H1 (cell line): ENCODE measurements around the gene BTNL2. TPM values are rescaled to one million over a fixed set of nuclear protein-coding genes. Genes with fewer than 3 reads are reported as not detected.
A peak's percentile ranks its signal among the peaks of the same experiment; 100 is the strongest.

Experiments used
- CTCF ChIA-PET: fragments of 300-600 bp; sonication (Branson Sonifier 250); formaldehyde crosslinking; loops from one replicate; lab custom pipeline; 2021; ENCODE audit not compliant: partially characterized antibody; lab: Charles Lee
- POLR2A ChIA-PET: fragments of 300-600 bp; sonication (Branson Sonifier 250); formaldehyde crosslinking; loops from one replicate; lab custom pipeline; 2021; ENCODE audit warnings: inconsistent platforms; ENCODE audit not compliant: partially characterized antibody; lab: Charles Lee
- DNase-seq, 2 experiments: peaks; one replicate each; pipeline versions ENCODE4 v3.0.0 to v3.0.0-alpha.2; 2010 to 2022; ENCODE audit warnings: low spot score in 2 of 2, low read depth in 1 of 2, mixed read lengths in 1 of 2
- FAIRE-seq: peaks from 2 replicates; lab custom pipeline; 2011; peaks lifted over from hg19 to GRCh38; lab: Jason Lieb, UNC
- H2AFZ ChIP-seq: 2 replicates; pipeline ENCODE4 v1.8.1; 2012; ENCODE audit warnings: low read length, inconsistent platforms
- H2AK5ac ChIP-seq: 2 replicates; pipeline ENCODE4 v1.6.1; 2013; ENCODE audit warnings: low read depth, low read length
- H2BK120ac ChIP-seq: replicated peaks from 2 replicates; pipeline ENCODE3; 2013; ENCODE audit warnings: low read depth, low read length, inconsistent platforms
- H2BK12ac ChIP-seq: 2 replicates; pipeline ENCODE4 v1.6.1; 2013; ENCODE audit warnings: low read depth, low read length
- H2BK15ac ChIP-seq: 2 replicates; pipeline ENCODE4 v1.6.1; 2013; ENCODE audit warnings: low read length
- H2BK20ac ChIP-seq: 2 replicates; pipeline ENCODE4 v1.6.1; 2013; ENCODE audit warnings: low read length
- H2BK5ac ChIP-seq: 2 replicates; pipeline ENCODE4 v1.6.1; 2013; ENCODE audit warnings: low read depth, low read length
- H3K14ac ChIP-seq: 2 replicates; pipeline ENCODE4 v1.6.1; 2013; ENCODE audit warnings: inconsistent platforms; ENCODE audit not compliant: insufficient read length
- H3K18ac ChIP-seq: 2 replicates; pipeline ENCODE4 v1.6.1; 2013; ENCODE audit warnings: low read length; ENCODE audit errors: extremely low read depth
- H3K23ac ChIP-seq: 2 replicates; pipeline ENCODE4 v1.6.1; 2013; ENCODE audit warnings: inconsistent platforms; ENCODE audit not compliant: insufficient read length
- H3K23me2 ChIP-seq: 2 replicates; pipeline ENCODE4 v1.6.1; 2013; ENCODE audit warnings: low read depth, low read length
- H3K27ac ChIP-seq: 2 replicates; pipeline ENCODE4 v1.6.1; 2011; ENCODE audit warnings: low read depth, low read length, inconsistent platforms
- H3K27me3 ChIP-seq, 4 experiments: replicated peaks in 1 of 4; 1 replicate in 1 of 4; 2 replicates in 3 of 4; pipeline versions ENCODE4 v1.6.1 to v1.8.1; 2011 to 2013; ENCODE audit warnings: low read length in 3 of 4, mild to moderate bottlenecking in 3 of 4, inconsistent platforms in 2 of 4, mixed read lengths in 2 of 4, moderate library complexity in 1 of 4; ENCODE audit not compliant: control insufficient read depth in 3 of 4, insufficient read depth in 3 of 4; ENCODE audit errors: extremely low read depth in 1 of 4
- H3K36me3 ChIP-seq, 4 experiments: 2 replicates each; pipeline versions ENCODE4 v1.6.1 to v1.8.1; 2011 to 2013; ENCODE audit warnings: mild to moderate bottlenecking in 4 of 4, low read length in 3 of 4, moderate library complexity in 2 of 4, control low read depth in 1 of 4, inconsistent platforms in 1 of 4; ENCODE audit not compliant: insufficient read depth in 4 of 4, control insufficient read depth in 2 of 4
- H3K4ac ChIP-seq: replicated peaks from 2 replicates; pipeline ENCODE3; 2013; ENCODE audit warnings: low read length, low read depth, mixed read lengths, inconsistent platforms; ENCODE audit not compliant: insufficient read length
- H3K4me1 ChIP-seq, 4 experiments: replicated peaks in 1 of 4; 1 replicate in 1 of 4; 2 replicates in 3 of 4; pipeline versions ENCODE4 v1.6.1 to v1.8.1; 2011 to 2013; ENCODE audit warnings: low read length in 3 of 4, inconsistent platforms in 2 of 4, mixed read lengths in 1 of 4; ENCODE audit not compliant: insufficient read depth in 4 of 4, control insufficient read depth in 3 of 4
- H3K4me2 ChIP-seq, 2 experiments: 2 replicates each; pipeline versions ENCODE4 v1.6.1 to v1.8.1; 2011 to 2013; ENCODE audit warnings: low read depth in 2 of 2, low read length in 2 of 2, control low read depth in 1 of 2, inconsistent platforms in 1 of 2, mild to moderate bottlenecking in 1 of 2; ENCODE audit not compliant: insufficient read depth in 1 of 2
- H3K4me3 ChIP-seq, 4 experiments: fragments of 200-600, 300-600 bp in 1 of 4; sonication (generic), shearing (Covaris generic), sonication (Bioruptor Twin) in 1 of 4; 2 replicates each; pipeline versions ENCODE4 v1.5.1 to v1.8.1; 2011 to 2016; ENCODE audit warnings: low read length in 4 of 4, low read depth in 3 of 4, control low read depth in 2 of 4, inconsistent platforms in 2 of 4, mild to moderate bottlenecking in 2 of 4, mixed read lengths in 1 of 4, moderate library complexity in 1 of 4; ENCODE audit not compliant: insufficient read depth in 2 of 4; ENCODE audit errors: extremely low read depth in 1 of 4
- H3K56ac ChIP-seq: replicated peaks from 2 replicates; pipeline ENCODE3; 2013; ENCODE audit warnings: low read depth, mild to moderate bottlenecking, mixed read lengths, low read length, inconsistent platforms; ENCODE audit not compliant: insufficient read length
- H3K79me1 ChIP-seq: 2 replicates; pipeline ENCODE4 v1.6.1; 2013; ENCODE audit warnings: low read depth, low read length, control low read depth
- H3K79me2 ChIP-seq, 2 experiments: 2 replicates each; pipeline versions ENCODE4 v1.6.1 to v1.8.1; 2012 to 2013; ENCODE audit warnings: low read length in 2 of 2, mild to moderate bottlenecking in 2 of 2, inconsistent platforms in 1 of 2; ENCODE audit not compliant: insufficient read depth in 2 of 2, control insufficient read depth in 1 of 2
- H3K9ac ChIP-seq, 4 experiments: replicated peaks in 1 of 4; 1 replicate in 1 of 4; 2 replicates in 3 of 4; pipeline versions ENCODE4 v1.6.1 to v1.8.1; 2011 to 2013; ENCODE audit warnings: low read depth in 3 of 4, low read length in 3 of 4, control low read depth in 2 of 4, mild to moderate bottlenecking in 2 of 4, moderate library complexity in 2 of 4, inconsistent platforms in 1 of 4; ENCODE audit errors: extremely low read depth in 1 of 4
- H3K9me3 ChIP-seq, 2 experiments: 2 replicates each; pipeline versions ENCODE4 v1.6.1 to v1.8.1; 2012 to 2013; ENCODE audit warnings: mild to moderate bottlenecking in 2 of 2, moderate library complexity in 2 of 2, control low read depth in 1 of 2, inconsistent platforms in 1 of 2, low read depth in 1 of 2, low read length in 1 of 2, mixed read lengths in 1 of 2; ENCODE audit not compliant: insufficient read depth in 2 of 2
- H4K20me1 ChIP-seq, 2 experiments: replicated peaks in 1 of 2; 2 replicates each; pipeline versions ENCODE3 to v1.8.1; 2011 to 2013; ENCODE audit warnings: inconsistent platforms in 2 of 2, low read length in 2 of 2, mild to moderate bottlenecking in 1 of 2; ENCODE audit not compliant: insufficient read depth in 2 of 2, control insufficient read depth in 1 of 2
- H4K5ac ChIP-seq: 2 replicates; pipeline ENCODE4 v1.6.1; 2013; ENCODE audit warnings: low read length, low read depth, mixed read lengths, inconsistent platforms; ENCODE audit not compliant: insufficient read length
- H4K8ac ChIP-seq: 2 replicates; pipeline ENCODE4 v1.8.0; 2013; ENCODE audit warnings: mild to moderate bottlenecking, moderate library complexity, low read length, inconsistent platforms; ENCODE audit not compliant: insufficient read depth; ENCODE audit errors: extremely low read depth
- H4K91ac ChIP-seq: replicated peaks from 2 replicates; pipeline ENCODE3; 2013; ENCODE audit warnings: low read length, mixed read lengths, inconsistent platforms; ENCODE audit not compliant: insufficient read length
- CBX5 ChIP-seq: fragments of 300-800, 300-1000 bp; sonication (generic); IDR thresholded peaks from 2 replicates; pipeline ENCODE4 v1.7.1; 2016; ENCODE audit warnings: antibody characterized with exemption, low read length, low read depth
- CHD2 ChIP-seq: IDR thresholded peaks from 2 replicates; pipeline ENCODE4 v1.6.1; 2012; ENCODE audit warnings: low read length, improper control_type of control experiment
- CREB1 ChIP-seq: IDR thresholded peaks from 2 replicates; pipeline ENCODE4 v1.6.1; 2012; ENCODE audit warnings: inconsistent platforms
- RFX5 ChIP-seq: IDR thresholded peaks from 2 replicates; pipeline ENCODE4 v1.6.1; 2011; ENCODE audit warnings: low read depth, low read length, improper control_type of control experiment, borderline replicate concordance
- RXRA ChIP-seq: IDR thresholded peaks from 2 replicates; pipeline ENCODE4 v1.6.1; 2011; ENCODE audit warnings: low read depth, mild to moderate bottlenecking, low read length, moderate library complexity; ENCODE audit not compliant: insufficient read depth
- SP1 ChIP-seq: IDR thresholded peaks from 2 replicates; pipeline ENCODE4 v1.6.1; 2011; ENCODE audit warnings: low read depth, low read length
- TAF1 ChIP-seq: IDR thresholded peaks from 2 replicates; pipeline ENCODE4 v1.6.1; 2011; ENCODE audit warnings: mild to moderate bottlenecking, low read depth, low read length
- WGBS, 2 experiments: shearing (Covaris generic) in 1 of 2; methylation state at CpG; one replicate each; pipeline versions ENCODE4 v1.1.6 to v1.1.7; 2013 to 2015; ENCODE audit warnings: low lambda C conversion rate in 2 of 2, mixed read lengths in 2 of 2, inconsistent platforms in 1 of 2, low coverage in 1 of 2, missing lambda C conversion rate in 1 of 2; ENCODE audit not compliant: insufficient replicate concordance in 2 of 2, insufficient coverage in 1 of 2, insufficient read length in 1 of 2; ENCODE audit errors: extremely low coverage in 1 of 2, missing lambda C conversion rate in 1 of 2; 5-methylcytosine and 5-hydroxymethylcytosine counted together
- polyA plus RNA-seq, 7 experiments: library from polyadenylated mRNA; depleted of rRNA in 3 of 7; stranded (reverse) in 5 of 7; unstranded in 2 of 7; fragments of >200 nt in 5 of 7; fragments of 200-250 nt in 2 of 7; gene quantifications; 1 replicate in 5 of 7; 2 replicates in 1 of 7; 4 replicates in 1 of 7; pipeline versions ENCODE4 v1.2.1 to v1.2.3, GENCODE V29; 2011 to 2013; ENCODE audit warnings: missing spikeins in 2 of 7, mixed read lengths in 2 of 7
- total RNA-seq: library from RNA; stranded (reverse); fragmentation: NEBNext Ultra II Directional; extraction: Animal tissue kit (Norgen Biotek cat#: 25700); gene quantifications from 2 replicates; pipeline ENCODE4 v1.2.1, GENCODE V29; 2021

Gene BTNL2
- total and polyA plus RNA-seq, 2 of the 8 experiments (the other 6 are each of a cell fraction or from before 2014, with no cell fraction given), result not detected

GRCh38 chr6:32439602-32440214, 32.7 kb upstream of the BTNL2 start, which contains the start of gene HLA-DRA:
HLA-DRA (plus strand) TSS chr6:32439887; CDS start chr6:32439951, 64 bp downstream.
- H3K9me3 ChIP-seq, result peaks cover 0 to 2% of the 10 kb centered on the region in 2 experiments; a peak in 1 of 4 replicates
- no peak within 1 kb of the TSS for H2BK12ac ChIP-seq
- H3K23me2 ChIP-seq, result no peaks in the 10 kb centered on the region
- 40% methylated on average over 9 of the region's 9 CpGs; no CpG with 5 or more reads in 1 of the 2 experiments for WGBS, 2 experiments
- no peak within 1 kb of the TSS for H3K4ac ChIP-seq
- H3K36me3 ChIP-seq, result no peaks in the 10 kb centered on the region
- no peaks in the 10 kb centered on the region for H3K79me1 ChIP-seq
- CTCF ChIA-PET, result interaction anchor here (0.6 to 1.5 kb wide), 6 partner anchors 26 to 446 kb away, joined by 3 to 6 read pairs (median 3); no protein-coding TSS in a partner anchor
- no peak within 1 kb of the TSS for H2BK20ac ChIP-seq
- no peak within 1 kb of the TSS for H4K8ac ChIP-seq
- H3K14ac ChIP-seq, result no peak within 1 kb of the TSS
- H3K9ac ChIP-seq, result no peak within 1 kb of the TSS
- no peak within 1 kb of the TSS for H2BK120ac ChIP-seq
- H3K18ac ChIP-seq, result no peak within 1 kb of the TSS
- no peak within 1 kb of the TSS for H4K91ac ChIP-seq
- no peaks in the 10 kb centered on the region for H4K20me1 ChIP-seq
- no peak within 1 kb of the TSS for H3K23ac ChIP-seq
- DNase-seq (peak in 1 of 2 experiments; percentile 51), FAIRE-seq (peak; percentile 77)
- no peak within 1 kb of the TSS for H2AK5ac ChIP-seq
- peak within 1 kb of the TSS; percentile 100 for H2AFZ ChIP-seq
- peak within 1 kb of the TSS; percentile 64 to 65 for H3K4me2 ChIP-seq
- no peak within 1 kb of the TSS for H3K56ac ChIP-seq
- H3K27ac ChIP-seq, result no peak within 1 kb of the TSS
- H3K27me3 ChIP-seq, result no peaks in the 10 kb centered on the region
- no peak within 1 kb of the TSS for H2BK5ac ChIP-seq
- H3K4me3 ChIP-seq, result peak within 1 kb of the TSS in 2 of 4 experiments; percentile 22 to 50; a peak in 3 of 8 replicates
- peak; percentile 63; the same call in 1 of the 2 replicates for TF ChIP-seq CHD2
- peak; percentile 97 for TF ChIP-seq CREB1
- TF ChIP-seq RFX5, result peak; percentile 99
- TF ChIP-seq TAF1, result no peak
- TF ChIP-seq RXRA, result no peak
- TF ChIP-seq SP1, result peak; percentile 80; the same call in 1 of the 2 replicates
- TF ChIP-seq CBX5, result no peak
- no peak within 1 kb of the TSS for H2BK15ac ChIP-seq
- H3K4me1 ChIP-seq, result peaks cover 0 to 2% (median 0%) of the 10 kb centered on the region in 4 experiments; a peak in 1 of 7 replicates
- POLR2A ChIA-PET, result no interaction called here
- H3K79me2 ChIP-seq, result no peaks in the 10 kb centered on the region
- no peak within 1 kb of the TSS for H4K5ac ChIP-seq
